ENCODE measurements around the gene SH3BP2.

The SH3BP2 gene

DNA sequence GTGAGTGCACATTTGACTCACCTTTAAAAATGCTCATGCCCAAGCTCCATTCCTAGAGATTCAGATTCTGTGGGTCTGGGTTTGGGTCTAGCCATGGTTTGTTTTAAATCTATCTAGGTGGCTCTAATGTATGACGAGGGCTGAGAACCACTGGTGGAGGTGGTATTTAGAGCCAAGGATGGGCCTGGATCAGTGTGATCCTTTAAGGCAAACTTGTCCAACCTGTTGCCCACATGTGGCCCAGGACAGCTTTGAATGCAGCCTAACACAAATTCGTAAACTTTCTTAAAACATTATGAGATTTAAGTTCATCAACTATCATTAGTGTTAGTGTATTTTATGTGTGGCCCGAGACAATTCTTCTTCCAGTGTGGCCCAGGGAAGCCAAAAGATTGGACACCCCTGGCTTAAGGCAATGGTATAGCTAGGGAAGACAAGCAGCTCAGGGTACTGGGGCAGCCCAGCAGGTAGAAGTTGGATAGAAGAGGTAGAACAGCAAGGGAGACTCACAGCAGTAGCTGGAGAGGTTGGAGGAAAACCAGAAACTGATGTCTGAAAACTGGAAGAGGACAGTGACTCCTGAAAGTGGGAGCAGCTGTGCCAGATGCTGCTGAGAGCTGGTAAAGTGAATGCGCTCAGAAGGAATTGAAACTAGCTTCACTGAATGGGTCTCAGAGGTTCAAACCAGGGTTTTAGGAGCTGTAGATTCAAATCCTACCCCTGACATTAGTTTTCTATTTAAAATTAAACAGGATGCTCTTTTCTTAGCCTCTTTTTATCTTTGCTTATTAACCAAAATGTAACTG lies 68.9 kb downstream of the SH3BP2 start:
- H3K27me3 ChIP-seq (ENCODE audit: insufficient read depth, low read length, poor library complexity, severe bottlenecking) = no peaks in the 10 kb centered on the region
- H3K36me3 ChIP-seq (ENCODE audit: insufficient read depth, low read length) = no peaks in the 10 kb centered on the region
- H3F3A ChIP-seq (ENCODE audit: low read depth) = no peaks in the 10 kb centered on the region
- H3K4me2 ChIP-seq (ENCODE audit: low read depth, low read length, poor library complexity, severe bottlenecking) = no peak overlapping the region
- H3K9me3 ChIP-seq (ENCODE audit: insufficient read depth, low read depth, low read length) = no peaks in the 10 kb centered on the region
- H3K9ac ChIP-seq (ENCODE audit: low read depth, low read length, poor library complexity, severe bottlenecking) = no peak overlapping the region
- peaks cover 47% of the 10 kb centered on the region for H4K20me1 ChIP-seq (ENCODE audit: insufficient read depth, low read length, poor library complexity, severe bottlenecking)
- H3K9me2 ChIP-seq (replicated peaks; ENCODE audit: low read depth, low read length) = no peaks in the 10 kb centered on the region
- H3K79me2 ChIP-seq (ENCODE audit: insufficient read depth, low read length) = peaks cover 98% of the 10 kb centered on the region
- H3K4me3 ChIP-seq (ENCODE audit: low read length, poor library complexity, severe bottlenecking) = no peak overlapping the region
- no peak overlapping the region for H2AFZ ChIP-seq (ENCODE audit: low read length)
- peaks cover 45% of the 10 kb centered on the region for H3K4me1 ChIP-seq (ENCODE audit: insufficient read depth, low read length, poor library complexity, severe bottlenecking)
- TF ChIP-seq EZH2phosphoT487 (IDR thresholded peaks at IDR 0.05; ENCODE audit: borderline replicate concordance) = no peak
- TF ChIP-seq CTCF (conservative IDR thresholded peaks at IDR 0.05; ENCODE audit: low read length) = no peak

GRCh38 chr4:2862528-2862927 lies 69.6 kb downstream of the SH3BP2 start:
- Histone ChIP-seq H3K27me3 (ENCODE audit: insufficient read depth, low read length, poor library complexity, severe bottlenecking) (no peaks in the 10 kb centered on the region), H3K9me3 (ENCODE audit: insufficient read depth, low read depth, low read length) (no peaks in the 10 kb centered on the region), H3K9me2 (replicated peaks; ENCODE audit: low read depth, low read length) (no peaks in the 10 kb centered on the region), H3K79me2 (ENCODE audit: insufficient read depth, low read length) (peaks cover 98% of the 10 kb centered on the region), H3K4me1 (ENCODE audit: insufficient read depth, low read length, poor library complexity, severe bottlenecking) (peaks cover 52% of the 10 kb centered on the region), H3F3A (ENCODE audit: low read depth) (no peaks in the 10 kb centered on the region), H3K9ac (ENCODE audit: low read depth, low read length, poor library complexity, severe bottlenecking) (no peak overlapping the region), H3K4me3 (ENCODE audit: low read length, poor library complexity, severe bottlenecking) (no peak overlapping the region), H4K20me1 (ENCODE audit: insufficient read depth, low read length, poor library complexity, severe bottlenecking) (peaks cover 47% of the 10 kb centered on the region), H2AFZ (ENCODE audit: low read length) (no peak overlapping the region), H3K36me3 (ENCODE audit: insufficient read depth, low read length) (no peaks in the 10 kb centered on the region), H3K4me2 (ENCODE audit: low read depth, low read length, poor library complexity, severe bottlenecking) (no peak overlapping the region)
- TF ChIP-seq CTCF (conservative IDR thresholded peaks at IDR 0.05; ENCODE audit: low read length) (no peak), EZH2phosphoT487 (IDR thresholded peaks at IDR 0.05; ENCODE audit: borderline replicate concordance) (no peak)

- TF ChIP-seq EZH2phosphoT487 (IDR thresholded peaks at IDR 0.05; ENCODE audit: borderline replicate concordance) (no peak), CTCF (conservative IDR thresholded peaks at IDR 0.05; ENCODE audit: low read length) (no peak)
- peaks cover 98% of the 10 kb centered on the region for H3K79me2 ChIP-seq (ENCODE audit: insufficient read depth, low read length)
- peaks cover 54% of the 10 kb centered on the region for H4K20me1 ChIP-seq (ENCODE audit: insufficient read depth, low read length, poor library complexity, severe bottlenecking)
- no peak overlapping the region for H3K4me2 ChIP-seq (ENCODE audit: low read depth, low read length, poor library complexity, severe bottlenecking)
- no peaks in the 10 kb centered on the region for H3K36me3 ChIP-seq (ENCODE audit: insufficient read depth, low read length)
- H3K9me2 ChIP-seq (replicated peaks; ENCODE audit: low read depth, low read length) = no peaks in the 10 kb centered on the region
- no peak overlapping the region for H3K9ac ChIP-seq (ENCODE audit: low read depth, low read length, poor library complexity, severe bottlenecking)
- no peaks in the 10 kb centered on the region for H3K27me3 ChIP-seq (ENCODE audit: insufficient read depth, low read length, poor library complexity, severe bottlenecking)
- H3K4me1 ChIP-seq (ENCODE audit: insufficient read depth, low read length, poor library complexity, severe bottlenecking) = peaks cover 55% of the 10 kb centered on the region
- no peak overlapping the region for H3K4me3 ChIP-seq (ENCODE audit: low read length, poor library complexity, severe bottlenecking)
- no peaks in the 10 kb centered on the region for H3F3A ChIP-seq (ENCODE audit: low read depth)
- no peak overlapping the region for H2AFZ ChIP-seq (ENCODE audit: low read length)
- no peaks in the 10 kb centered on the region for H3K9me3 ChIP-seq (ENCODE audit: insufficient read depth, low read depth, low read length)
Observed at GRCh38 chr4:2863649-2864048, 70.8 kb downstream of the SH3BP2 start.
